Breast epithelium (tissue), 4 donors: Measurements from ENCODE around the gene YIPF1. TPM values are rescaled to one million over a fixed set of nuclear protein-coding genes. Genes with fewer than 3 reads are reported as not detected.

Source experiments
- DNase-seq, 2 donors: peaks; one replicate each; pipeline ENCODE4 v3.0.0-alpha.2; 2019; ENCODE audit warnings: low spot score in 2 of 2
- H3K27ac ChIP-seq, 2 donors: fragments of 200-600 bp; sonication (generic) in 1 of 2; one replicate each; pipeline ENCODE4 v1.5.1; 2016 to 2019; ENCODE audit warnings: mild to moderate bottlenecking in 1 of 2
- H3K27me3 ChIP-seq, 2 donors: fragments of 200-600 bp; sonication (generic) in 1 of 2; one replicate each; pipeline versions ENCODE4 v1.5.1 to v1.6.0; 2017 to 2019; ENCODE audit warnings: control low read depth in 1 of 2, mild to moderate bottlenecking in 1 of 2
- H3K36me3 ChIP-seq: fragments of 200-600 bp; one replicate; pipeline ENCODE4 v1.5.1; 2019
- H3K4me1 ChIP-seq, 2 donors: fragments of 200-600 bp; sonication (generic); one replicate each; pipeline ENCODE4 v1.5.1; 2016 to 2019; ENCODE audit warnings: control low read depth in 1 of 2
- H3K4me3 ChIP-seq, 3 donors: fragments of 200-600 bp; sonication (generic); 1 replicate in 2 of 3; 2 replicates in 1 of 3; pipeline ENCODE4 v1.5.1; 2016 to 2019; ENCODE audit warnings: mild to moderate bottlenecking in 3 of 3, moderate library complexity in 2 of 3
- H3K9me3 ChIP-seq, 2 donors: fragments of 200-600 bp; sonication (generic) in 1 of 2; one replicate each; pipeline ENCODE4 v1.5.1; 2016 to 2019; ENCODE audit warnings: control low read depth in 1 of 2
- POLR2A ChIP-seq: fragments of 450-650 bp; IDR thresholded peaks from one replicate; pipeline ENCODE4 v1.6.1; 2016; ENCODE audit warnings: antibody characterized with exemption, mild to moderate bottlenecking, moderate library complexity
- POLR2AphosphoS5 ChIP-seq, 3 donors: sonication (generic); formaldehyde crosslinking; IDR thresholded peaks; one replicate each; pipeline ENCODE4 v1.6.1; 2017; ENCODE audit warnings: antibody characterized with exemption in 3 of 3
- intact Hi-C: fragments of 100-400 bp; cut with DNase I; formaldehyde crosslinking; loops from one replicate; pipeline ENCODE4 v1.15.1; 2023; ENCODE audit warnings: low total_unique reads
- total RNA-seq, 3 donors: library from RNA; depleted of rRNA; stranded (reverse); fragments of >200 nt; gene quantifications; one replicate each; pipeline ENCODE4 v1.1.0, GENCODE V29; 2016
- TF ChIP-seq, protein P1 (sequence below), 3 donors: fragments of 450-650 bp; IDR thresholded peaks; one replicate each; pipeline ENCODE4 v1.5.1; 2016 to 2017; ENCODE audit warnings: antibody characterized with exemption in 3 of 3, mild to moderate bottlenecking in 3 of 3, moderate library complexity in 3 of 3

YIPF1 gene
- total RNA-seq, 3 donors from 2014 or later = 21.3 to 43.6 (median 40.7) TPM

DNA sequence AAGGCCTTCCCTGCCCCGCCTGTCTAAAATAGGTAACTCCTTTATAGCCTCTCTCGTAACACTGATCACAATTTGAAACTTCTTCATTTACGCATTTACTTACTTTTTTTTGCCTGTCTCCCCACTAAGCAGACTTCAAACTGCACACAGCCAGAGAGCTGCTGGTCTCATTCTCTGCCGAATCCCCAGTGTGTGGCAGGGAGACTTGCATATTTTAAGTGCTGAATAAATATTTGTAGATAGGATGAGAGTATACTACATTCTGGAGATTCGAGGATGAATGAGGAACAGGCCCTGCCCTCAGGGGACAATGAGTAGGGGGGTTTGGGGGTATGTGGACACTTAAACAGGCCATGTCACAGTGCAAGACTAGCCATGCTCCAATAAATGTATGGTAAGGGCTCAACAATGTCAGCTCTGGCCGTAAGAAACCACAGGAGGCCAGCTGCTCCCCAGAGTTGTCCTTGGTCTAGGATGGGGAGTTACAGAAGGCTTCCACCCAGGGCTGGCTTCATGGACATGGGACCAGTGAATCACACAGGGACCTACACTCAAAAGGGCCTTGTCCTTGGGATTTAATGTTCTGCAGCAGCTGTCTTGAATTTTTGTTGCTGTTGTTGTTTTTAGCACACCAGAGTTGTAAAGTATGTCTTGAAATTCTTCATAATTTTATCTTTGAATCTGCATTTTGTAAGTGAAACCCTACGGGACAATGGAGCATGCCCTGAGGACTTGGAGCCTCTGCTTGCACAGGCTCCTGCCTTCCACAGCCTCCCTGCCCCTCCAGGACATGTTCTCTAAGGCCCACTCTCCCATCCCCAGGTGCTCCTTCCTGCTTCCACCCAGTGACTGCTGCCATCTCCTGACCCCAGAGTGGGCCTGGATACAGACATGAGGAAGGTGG is 12.9 kb upstream of the YIPF1 start:
- Histone ChIP-seq H3K9me3 (no peaks in the 10 kb centered on the region), H3K27me3 (no peaks in the 10 kb centered on the region), H3K27ac (no peak overlapping the region), H3K36me3 (no peaks in the 10 kb centered on the region), H3K4me1 (no peaks in the 10 kb centered on the region), H3K4me3 (no peak overlapping the region)
- TF ChIP-seq POLR2AphosphoS5 (IDR thresholded peaks at IDR 0.05) = no peak
- TF ChIP-seq, protein P1, sequence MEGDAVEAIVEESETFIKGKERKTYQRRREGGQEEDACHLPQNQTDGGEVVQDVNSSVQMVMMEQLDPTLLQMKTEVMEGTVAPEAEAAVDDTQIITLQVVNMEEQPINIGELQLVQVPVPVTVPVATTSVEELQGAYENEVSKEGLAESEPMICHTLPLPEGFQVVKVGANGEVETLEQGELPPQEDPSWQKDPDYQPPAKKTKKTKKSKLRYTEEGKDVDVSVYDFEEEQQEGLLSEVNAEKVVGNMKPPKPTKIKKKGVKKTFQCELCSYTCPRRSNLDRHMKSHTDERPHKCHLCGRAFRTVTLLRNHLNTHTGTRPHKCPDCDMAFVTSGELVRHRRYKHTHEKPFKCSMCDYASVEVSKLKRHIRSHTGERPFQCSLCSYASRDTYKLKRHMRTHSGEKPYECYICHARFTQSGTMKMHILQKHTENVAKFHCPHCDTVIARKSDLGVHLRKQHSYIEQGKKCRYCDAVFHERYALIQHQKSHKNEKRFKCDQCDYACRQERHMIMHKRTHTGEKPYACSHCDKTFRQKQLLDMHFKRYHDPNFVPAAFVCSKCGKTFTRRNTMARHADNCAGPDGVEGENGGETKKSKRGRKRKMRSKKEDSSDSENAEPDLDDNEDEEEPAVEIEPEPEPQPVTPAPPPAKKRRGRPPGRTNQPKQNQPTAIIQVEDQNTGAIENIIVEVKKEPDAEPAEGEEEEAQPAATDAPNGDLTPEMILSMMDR (IDR thresholded peaks at IDR 0.05) = no peak
- TF ChIP-seq POLR2A = no peak
- intact Hi-C loops = no loop called here
- no peak for DNase-seq

DNA sequence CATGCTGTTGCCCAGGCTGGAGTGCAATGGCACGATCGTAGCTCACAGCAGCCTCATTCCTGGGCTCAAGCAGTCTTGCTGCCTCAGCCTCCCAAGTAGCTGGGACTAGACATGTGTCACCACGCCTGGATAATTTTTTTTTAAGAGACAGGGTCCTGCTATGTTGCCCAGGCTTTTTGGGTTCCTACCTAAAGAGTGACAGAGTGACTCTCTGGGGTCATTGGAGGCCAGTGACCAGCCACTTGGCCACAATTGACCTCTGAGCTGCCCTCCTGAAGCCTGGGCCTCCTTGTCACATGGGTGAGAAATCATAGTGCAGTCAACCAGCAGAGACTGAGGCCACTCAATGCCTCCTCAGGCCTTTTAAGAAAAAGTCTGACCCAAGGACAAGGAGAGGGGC is 10.1 kb upstream of the YIPF1 start:
- Histone ChIP-seq H3K4me3 (no peak overlapping the region), H3K4me1 (peaks cover 0 to 6% of the 10 kb centered on the region in 2 donors), H3K9me3 (no peaks in the 10 kb centered on the region), H3K27me3 (no peaks in the 10 kb centered on the region), H3K27ac (no peak overlapping the region), H3K36me3 (no peaks in the 10 kb centered on the region)
- TF ChIP-seq POLR2A (no peak), POLR2AphosphoS5 (IDR thresholded peaks at IDR 0.05) (no peak)
- TF ChIP-seq, protein P1 (IDR thresholded peaks at IDR 0.05) = no peak
- DNase-seq = no peak
- intact Hi-C loops = no loop called here

DNA sequence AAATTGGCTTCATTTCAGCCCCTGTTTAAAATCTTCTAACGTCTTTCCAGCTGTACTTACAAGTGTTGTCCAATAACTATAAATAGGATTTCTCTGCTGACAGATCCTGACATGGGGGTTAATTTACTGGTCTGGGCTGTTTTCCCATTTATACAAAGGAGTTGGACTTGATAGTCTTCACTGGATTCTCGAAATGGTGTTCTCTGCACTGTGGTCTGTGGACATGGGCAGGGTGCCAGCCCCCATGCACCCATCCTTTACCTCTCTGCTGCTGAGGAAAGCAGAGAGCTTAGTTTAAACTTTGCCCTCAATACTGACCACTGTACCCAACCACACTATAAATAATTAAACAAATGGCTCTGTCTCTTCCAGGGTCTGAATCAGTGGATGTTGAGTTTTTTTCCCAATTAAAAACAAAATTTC is 9.6 kb upstream of the YIPF1 start:
- H3K27ac ChIP-seq = no peak overlapping the region
- DNase-seq = no peak
- H3K9me3 ChIP-seq = no peaks in the 10 kb centered on the region
- H3K4me3 ChIP-seq = no peak overlapping the region
- H3K27me3 ChIP-seq = no peaks in the 10 kb centered on the region
- no peaks in the 10 kb centered on the region for H3K36me3 ChIP-seq
- TF ChIP-seq POLR2A = no peak
- no peak for TF ChIP-seq POLR2AphosphoS5 (IDR thresholded peaks at IDR 0.05)
- TF ChIP-seq, protein P1 (IDR thresholded peaks at IDR 0.05) = no peak
- intact Hi-C loops = no loop called here
- H3K4me1 ChIP-seq = peaks cover 0 to 6% of the 10 kb centered on the region in 2 donors

DNA sequence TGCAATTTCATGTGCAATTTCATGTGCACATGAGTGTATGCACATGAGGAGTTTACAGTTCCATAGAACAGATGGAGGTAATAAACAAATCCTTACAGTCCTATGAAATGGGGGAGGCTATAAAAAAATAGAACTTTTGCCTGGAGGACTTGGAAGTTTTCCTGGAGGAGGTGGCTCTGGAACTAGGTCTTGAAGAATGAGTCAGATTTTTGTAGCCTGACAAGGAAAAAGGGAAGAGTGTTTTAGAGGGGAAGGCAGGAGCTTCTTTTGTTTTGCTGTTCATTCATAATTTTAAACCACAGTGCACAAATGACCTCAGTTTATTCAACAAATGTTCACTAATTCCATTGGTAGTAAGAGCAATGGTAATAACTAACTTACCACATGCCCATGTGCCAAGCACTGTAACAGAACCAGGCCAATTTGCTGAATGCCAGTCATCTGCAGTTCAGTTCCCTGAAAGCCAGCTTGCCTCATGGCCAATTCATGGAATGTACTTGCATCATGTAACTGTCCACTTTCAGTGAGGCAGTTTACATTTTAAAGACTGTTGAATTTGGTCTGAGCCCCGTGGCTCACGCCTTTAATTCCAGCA is 7.1 kb upstream of the YIPF1 start:
- H3K27me3 ChIP-seq = no peaks in the 10 kb centered on the region
- TF ChIP-seq POLR2AphosphoS5 (IDR thresholded peaks at IDR 0.05) = no peak
- TF ChIP-seq, protein P1 (IDR thresholded peaks at IDR 0.05) = no peak
- no peak for TF ChIP-seq POLR2A
- DNase-seq = no peak
- H3K4me1 ChIP-seq = peaks cover 0 to 6% of the 10 kb centered on the region in 2 donors
- no peaks in the 10 kb centered on the region for H3K36me3 ChIP-seq
- H3K27ac ChIP-seq = peak overlapping the region; percentile 33 to 44
- intact Hi-C loops = no loop called here
- no peak overlapping the region for H3K4me3 ChIP-seq
- H3K9me3 ChIP-seq = no peaks in the 10 kb centered on the region

DNA sequence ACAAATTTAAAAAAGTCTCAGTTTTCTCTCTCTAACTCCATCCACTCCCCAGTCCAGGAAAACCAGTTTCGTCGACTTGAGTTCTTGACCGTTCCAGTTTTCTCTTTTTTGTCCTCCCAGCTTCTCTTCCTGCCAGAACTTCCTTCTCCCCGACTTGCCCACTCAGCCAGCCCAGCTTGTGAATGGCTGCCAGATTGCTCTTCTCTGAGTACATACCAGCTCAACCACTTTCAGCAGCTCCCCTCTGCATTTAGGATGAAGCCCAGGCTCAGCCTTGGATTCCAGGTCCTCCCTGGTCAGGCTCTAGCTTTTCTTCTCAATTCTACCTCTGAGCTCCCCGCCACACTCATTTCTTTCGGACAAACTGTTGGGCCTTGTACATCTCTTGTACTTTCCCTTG is 5.8 kb upstream of the YIPF1 start:
- Histone ChIP-seq H3K27ac (peak overlapping the region; percentile 29 to 58), H3K4me3 (no peak overlapping the region), H3K9me3 (no peaks in the 10 kb centered on the region), H3K36me3 (no peaks in the 10 kb centered on the region), H3K27me3 (no peaks in the 10 kb centered on the region), H3K4me1 (peaks cover 0 to 7% of the 10 kb centered on the region in 2 donors)
- TF ChIP-seq POLR2AphosphoS5 (IDR thresholded peaks at IDR 0.05) = no peak
- TF ChIP-seq POLR2A = no peak
- TF ChIP-seq, protein P1 (IDR thresholded peaks at IDR 0.05) = no peak
- peak in 1 of 2 donors; percentile 33 for DNase-seq
- intact Hi-C loops = no loop called here
